ENCODE measurements around the gene CHPT1.

GRCh38 chr12:101759396-101760047 is 62.1 kb downstream of the CHPT1 start:
- no peak for TF ChIP-seq GATA2 (IDR thresholded peaks at IDR 0.05; ENCODE audit: low read depth, low read length)
- TF ChIP-seq GATA3 (IDR thresholded peaks at IDR 0.05; ENCODE audit: low read depth, low read length), result no peak

All from SH-SY5Y (cell line).